H1 (cell line): ENCODE results near the gene MAPKAP1. TPM values are rescaled to one million over a fixed set of nuclear protein-coding genes. Genes with fewer than 3 reads are reported as not detected.
A peak's percentile ranks its signal among the peaks of the same experiment; 100 is the strongest.

Experiments used
- CTCF ChIA-PET: fragments of 300-600 bp; sonication (Branson Sonifier 250); formaldehyde crosslinking; loops from one replicate; lab custom pipeline; 2021; ENCODE audit not compliant: partially characterized antibody; lab: Charles Lee
- POLR2A ChIA-PET: fragments of 300-600 bp; sonication (Branson Sonifier 250); formaldehyde crosslinking; loops from one replicate; lab custom pipeline; 2021; ENCODE audit warnings: inconsistent platforms; ENCODE audit not compliant: partially characterized antibody; lab: Charles Lee
- DNase-seq, 2 experiments: peaks; one replicate each; pipeline versions ENCODE4 v3.0.0 to v3.0.0-alpha.2; 2010 to 2022; ENCODE audit warnings: low spot score in 2 of 2, low read depth in 1 of 2, mixed read lengths in 1 of 2
- FAIRE-seq: peaks from 2 replicates; lab custom pipeline; 2011; peaks lifted over from hg19 to GRCh38; lab: Jason Lieb, UNC
- H2AFZ ChIP-seq: 2 replicates; pipeline ENCODE4 v1.8.1; 2012; ENCODE audit warnings: low read length, inconsistent platforms
- H2AK5ac ChIP-seq: 2 replicates; pipeline ENCODE4 v1.6.1; 2013; ENCODE audit warnings: low read depth, low read length
- H2BK120ac ChIP-seq: replicated peaks from 2 replicates; pipeline ENCODE3; 2013; ENCODE audit warnings: low read depth, low read length, inconsistent platforms
- H2BK12ac ChIP-seq: 2 replicates; pipeline ENCODE4 v1.6.1; 2013; ENCODE audit warnings: low read depth, low read length
- H2BK15ac ChIP-seq: 2 replicates; pipeline ENCODE4 v1.6.1; 2013; ENCODE audit warnings: low read length
- H2BK20ac ChIP-seq: 2 replicates; pipeline ENCODE4 v1.6.1; 2013; ENCODE audit warnings: low read length
- H2BK5ac ChIP-seq: 2 replicates; pipeline ENCODE4 v1.6.1; 2013; ENCODE audit warnings: low read depth, low read length
- H3K14ac ChIP-seq: 2 replicates; pipeline ENCODE4 v1.6.1; 2013; ENCODE audit warnings: inconsistent platforms; ENCODE audit not compliant: insufficient read length
- H3K18ac ChIP-seq: 2 replicates; pipeline ENCODE4 v1.6.1; 2013; ENCODE audit warnings: low read length; ENCODE audit errors: extremely low read depth
- H3K23ac ChIP-seq: 2 replicates; pipeline ENCODE4 v1.6.1; 2013; ENCODE audit warnings: inconsistent platforms; ENCODE audit not compliant: insufficient read length
- H3K23me2 ChIP-seq: 2 replicates; pipeline ENCODE4 v1.6.1; 2013; ENCODE audit warnings: low read depth, low read length
- H3K27ac ChIP-seq: 2 replicates; pipeline ENCODE4 v1.6.1; 2011; ENCODE audit warnings: low read depth, low read length, inconsistent platforms
- H3K27me3 ChIP-seq, 4 experiments: replicated peaks in 1 of 4; 1 replicate in 1 of 4; 2 replicates in 3 of 4; pipeline versions ENCODE4 v1.6.1 to v1.8.1; 2011 to 2013; ENCODE audit warnings: low read length in 3 of 4, mild to moderate bottlenecking in 3 of 4, inconsistent platforms in 2 of 4, mixed read lengths in 2 of 4, moderate library complexity in 1 of 4; ENCODE audit not compliant: control insufficient read depth in 3 of 4, insufficient read depth in 3 of 4; ENCODE audit errors: extremely low read depth in 1 of 4
- H3K36me3 ChIP-seq, 4 experiments: 2 replicates each; pipeline versions ENCODE4 v1.6.1 to v1.8.1; 2011 to 2013; ENCODE audit warnings: mild to moderate bottlenecking in 4 of 4, low read length in 3 of 4, moderate library complexity in 2 of 4, control low read depth in 1 of 4, inconsistent platforms in 1 of 4; ENCODE audit not compliant: insufficient read depth in 4 of 4, control insufficient read depth in 2 of 4
- H3K4ac ChIP-seq: replicated peaks from 2 replicates; pipeline ENCODE3; 2013; ENCODE audit warnings: low read length, low read depth, mixed read lengths, inconsistent platforms; ENCODE audit not compliant: insufficient read length
- H3K4me1 ChIP-seq, 4 experiments: replicated peaks in 1 of 4; 1 replicate in 1 of 4; 2 replicates in 3 of 4; pipeline versions ENCODE4 v1.6.1 to v1.8.1; 2011 to 2013; ENCODE audit warnings: low read length in 3 of 4, inconsistent platforms in 2 of 4, mixed read lengths in 1 of 4; ENCODE audit not compliant: insufficient read depth in 4 of 4, control insufficient read depth in 3 of 4
- H3K4me2 ChIP-seq, 2 experiments: 2 replicates each; pipeline versions ENCODE4 v1.6.1 to v1.8.1; 2011 to 2013; ENCODE audit warnings: low read depth in 2 of 2, low read length in 2 of 2, control low read depth in 1 of 2, inconsistent platforms in 1 of 2, mild to moderate bottlenecking in 1 of 2; ENCODE audit not compliant: insufficient read depth in 1 of 2
- H3K4me3 ChIP-seq, 4 experiments: fragments of 200-600, 300-600 bp in 1 of 4; sonication (generic), shearing (Covaris generic), sonication (Bioruptor Twin) in 1 of 4; 2 replicates each; pipeline versions ENCODE4 v1.5.1 to v1.8.1; 2011 to 2016; ENCODE audit warnings: low read length in 4 of 4, low read depth in 3 of 4, control low read depth in 2 of 4, inconsistent platforms in 2 of 4, mild to moderate bottlenecking in 2 of 4, mixed read lengths in 1 of 4, moderate library complexity in 1 of 4; ENCODE audit not compliant: insufficient read depth in 2 of 4; ENCODE audit errors: extremely low read depth in 1 of 4
- H3K56ac ChIP-seq: replicated peaks from 2 replicates; pipeline ENCODE3; 2013; ENCODE audit warnings: low read depth, mild to moderate bottlenecking, mixed read lengths, low read length, inconsistent platforms; ENCODE audit not compliant: insufficient read length
- H3K79me1 ChIP-seq: 2 replicates; pipeline ENCODE4 v1.6.1; 2013; ENCODE audit warnings: low read depth, low read length, control low read depth
- H3K79me2 ChIP-seq, 2 experiments: 2 replicates each; pipeline versions ENCODE4 v1.6.1 to v1.8.1; 2012 to 2013; ENCODE audit warnings: low read length in 2 of 2, mild to moderate bottlenecking in 2 of 2, inconsistent platforms in 1 of 2; ENCODE audit not compliant: insufficient read depth in 2 of 2, control insufficient read depth in 1 of 2
- H3K9ac ChIP-seq, 4 experiments: replicated peaks in 1 of 4; 1 replicate in 1 of 4; 2 replicates in 3 of 4; pipeline versions ENCODE4 v1.6.1 to v1.8.1; 2011 to 2013; ENCODE audit warnings: low read depth in 3 of 4, low read length in 3 of 4, control low read depth in 2 of 4, mild to moderate bottlenecking in 2 of 4, moderate library complexity in 2 of 4, inconsistent platforms in 1 of 4; ENCODE audit errors: extremely low read depth in 1 of 4
- H3K9me3 ChIP-seq, 2 experiments: 2 replicates each; pipeline versions ENCODE4 v1.6.1 to v1.8.1; 2012 to 2013; ENCODE audit warnings: mild to moderate bottlenecking in 2 of 2, moderate library complexity in 2 of 2, control low read depth in 1 of 2, inconsistent platforms in 1 of 2, low read depth in 1 of 2, low read length in 1 of 2, mixed read lengths in 1 of 2; ENCODE audit not compliant: insufficient read depth in 2 of 2
- H4K20me1 ChIP-seq, 2 experiments: replicated peaks in 1 of 2; 2 replicates each; pipeline versions ENCODE3 to v1.8.1; 2011 to 2013; ENCODE audit warnings: inconsistent platforms in 2 of 2, low read length in 2 of 2, mild to moderate bottlenecking in 1 of 2; ENCODE audit not compliant: insufficient read depth in 2 of 2, control insufficient read depth in 1 of 2
- H4K5ac ChIP-seq: 2 replicates; pipeline ENCODE4 v1.6.1; 2013; ENCODE audit warnings: low read length, low read depth, mixed read lengths, inconsistent platforms; ENCODE audit not compliant: insufficient read length
- H4K8ac ChIP-seq: 2 replicates; pipeline ENCODE4 v1.8.0; 2013; ENCODE audit warnings: mild to moderate bottlenecking, moderate library complexity, low read length, inconsistent platforms; ENCODE audit not compliant: insufficient read depth; ENCODE audit errors: extremely low read depth
- H4K91ac ChIP-seq: replicated peaks from 2 replicates; pipeline ENCODE3; 2013; ENCODE audit warnings: low read length, mixed read lengths, inconsistent platforms; ENCODE audit not compliant: insufficient read length
- BRCA1 ChIP-seq: IDR thresholded peaks from 2 replicates; pipeline ENCODE4 v1.6.1; 2012; ENCODE audit warnings: low read depth, low read length, improper control_type of control experiment
- EZH2 ChIP-seq: fragments of 200-600 bp; sonication (generic); IDR thresholded peaks from 2 replicates; pipeline ENCODE4 v1.7.1; 2012; ENCODE audit warnings: low read depth, mild to moderate bottlenecking, moderate library complexity, low read length, inconsistent platforms; ENCODE audit not compliant: severe bottlenecking
- POU5F1 ChIP-seq: IDR thresholded peaks from 2 replicates; pipeline ENCODE4 v1.6.1; 2011; ENCODE audit warnings: low read depth, mild to moderate bottlenecking, low read length, moderate library complexity
- RXRA ChIP-seq: IDR thresholded peaks from 2 replicates; pipeline ENCODE4 v1.6.1; 2011; ENCODE audit warnings: low read depth, mild to moderate bottlenecking, low read length, moderate library complexity; ENCODE audit not compliant: insufficient read depth
- SAP30 ChIP-seq: fragments of 300-600 bp; sonication (generic); IDR thresholded peaks from 2 replicates; pipeline ENCODE4 v1.7.1; 2012; ENCODE audit warnings: low read length, moderate library complexity, mild to moderate bottlenecking, inconsistent platforms; ENCODE audit not compliant: insufficient read depth, insufficient replicate concordance
- SUZ12 ChIP-seq: fragments of 200-600 bp; sonication (generic); IDR thresholded peaks from 2 replicates; pipeline ENCODE4 v1.6.1; 2012; ENCODE audit warnings: mild to moderate bottlenecking, inconsistent platforms, low read length, moderate library complexity, mixed read lengths
- TAF1 ChIP-seq: IDR thresholded peaks from 2 replicates; pipeline ENCODE4 v1.6.1; 2011; ENCODE audit warnings: mild to moderate bottlenecking, low read depth, low read length
- YY1 ChIP-seq: IDR thresholded peaks from 2 replicates; pipeline ENCODE4 v1.6.1; 2011; ENCODE audit warnings: low read depth, mild to moderate bottlenecking, low read length
- whole genome bisulfite sequencing, 2 experiments: shearing (Covaris generic) in 1 of 2; methylation state at CpG; one replicate each; pipeline versions ENCODE4 v1.1.6 to v1.1.7; 2013 to 2015; ENCODE audit warnings: low lambda C conversion rate in 2 of 2, mixed read lengths in 2 of 2, inconsistent platforms in 1 of 2, low coverage in 1 of 2, missing lambda C conversion rate in 1 of 2; ENCODE audit not compliant: insufficient replicate concordance in 2 of 2, insufficient coverage in 1 of 2, insufficient read length in 1 of 2; ENCODE audit errors: extremely low coverage in 1 of 2, missing lambda C conversion rate in 1 of 2; 5-methylcytosine and 5-hydroxymethylcytosine counted together
- polyA plus RNA-seq, 7 experiments: library from polyadenylated mRNA; depleted of rRNA in 3 of 7; stranded (reverse) in 5 of 7; unstranded in 2 of 7; fragments of >200 nt in 5 of 7; fragments of 200-250 nt in 2 of 7; gene quantifications; 1 replicate in 5 of 7; 2 replicates in 1 of 7; 4 replicates in 1 of 7; pipeline versions ENCODE4 v1.2.1 to v1.2.3, GENCODE V29; 2011 to 2013; ENCODE audit warnings: missing spikeins in 2 of 7, mixed read lengths in 2 of 7
- total RNA-seq: library from RNA; stranded (reverse); fragmentation: NEBNext Ultra II Directional; extraction: Animal tissue kit (Norgen Biotek cat#: 25700); gene quantifications from 2 replicates; pipeline ENCODE4 v1.2.1, GENCODE V29; 2021

MAPKAP1 gene
- total and polyA plus RNA-seq, 2 of the 8 experiments (the other 6 are each of a cell fraction or from before 2014, with no cell fraction given), result 79.2 to 140 TPM

DNA sequence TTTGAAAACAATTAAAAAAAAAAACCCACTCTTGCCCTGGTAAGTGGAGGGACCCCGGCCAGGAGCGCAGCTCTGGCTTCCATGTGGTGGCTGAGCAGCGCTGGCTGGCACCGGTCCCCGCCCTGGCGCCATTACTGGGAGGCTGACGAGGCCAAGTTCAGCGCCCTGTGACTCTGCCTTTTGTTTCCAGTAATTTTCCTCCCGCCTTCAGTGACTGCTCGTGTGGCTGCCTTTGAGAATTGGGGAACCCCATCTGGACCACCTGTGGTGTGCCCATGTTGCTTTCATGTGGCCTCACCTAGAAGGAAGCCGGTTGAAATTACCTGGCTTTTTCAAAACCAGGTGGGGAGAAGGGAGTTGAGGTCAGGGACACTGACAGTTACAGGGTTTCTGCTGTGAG, 309.3 kb downstream of the MAPKAP1 start:
- Histone ChIP-seq H3K14ac (no peak overlapping the region), H2AFZ (no peak overlapping the region), H3K36me3 (no peaks in the 10 kb centered on the region), H4K91ac (no peak overlapping the region), H3K18ac (no peak overlapping the region), H2AK5ac (no peak overlapping the region), H3K56ac (no peak overlapping the region), H4K8ac (peak overlapping the region; percentile 79; the same call in 1 of the 2 replicates), H3K9ac (no peak overlapping the region), H4K20me1 (no peaks in the 10 kb centered on the region), H3K27me3 (no peaks in the 10 kb centered on the region), H4K5ac (no peak overlapping the region), H3K4me2 (no peak overlapping the region), H3K23me2 (no peaks in the 10 kb centered on the region), H3K27ac (no peak overlapping the region), H3K4me1 (no peaks in the 10 kb centered on the region; a peak in 1 of 7 replicates), H3K79me2 (no peaks in the 10 kb centered on the region), H3K4ac (no peak overlapping the region), H3K4me3 (no peak overlapping the region), H2BK20ac (no peak overlapping the region), H3K9me3 (no peaks in the 10 kb centered on the region), H2BK15ac (no peak overlapping the region), H3K23ac (no peak overlapping the region), H2BK120ac (no peak overlapping the region), H3K79me1 (no peaks in the 10 kb centered on the region), H2BK12ac (no peak overlapping the region), H2BK5ac (no peak overlapping the region)
- no peak for FAIRE-seq
- no peak for TF ChIP-seq POU5F1
- TF ChIP-seq RXRA, result no peak
- TF ChIP-seq EZH2, result no peak
- TF ChIP-seq TAF1, result no peak
- no peak for TF ChIP-seq SAP30
- no peak for TF ChIP-seq SUZ12
- TF ChIP-seq YY1, result peak; percentile 44; the same call in 1 of the 2 replicates
- no peak for TF ChIP-seq BRCA1
- no peak for DNase-seq
- ChIA-PET POLR2A (no interaction called here), CTCF (no interaction called here)
- 94% methylated on average over 11 of the region's 11 CpGs; no CpG with 5 or more reads in 1 of the 2 experiments for WGBS, 2 experiments
